Peyer's patch (tissue), 4 donors: ENCODE results near the gene CDH23. TPM values are rescaled to one million over a fixed set of nuclear protein-coding genes. Genes with fewer than 3 reads are reported as not detected.

Experiments used
- DNase-seq, 3 donors: peaks; one replicate each; pipeline ENCODE4 v3.0.0-alpha.2; 2017 to 2019
- H3K27ac ChIP-seq, 4 donors: fragments of 200-600 bp; sonication (generic); one replicate each; pipeline ENCODE4 v1.5.1; 2016 to 2019
- H3K27me3 ChIP-seq, 2 donors: fragments of 200-600 bp; sonication (generic); one replicate each; pipeline ENCODE4 v1.5.1; 2019
- H3K36me3 ChIP-seq, 3 donors: fragments of 200-600 bp; sonication (generic); one replicate each; pipeline ENCODE4 v1.5.1; 2016 to 2019
- H3K4me1 ChIP-seq, 4 donors: fragments of 200-600 bp; sonication (generic); one replicate each; pipeline ENCODE4 v1.5.1; 2016 to 2019
- H3K4me3 ChIP-seq, 4 donors: fragments of 200-600 bp; sonication (generic); 1 replicate in 3 of 4; 2 replicates in 1 of 4; pipeline ENCODE4 v1.5.1; 2016 to 2019; ENCODE audit warnings: mild to moderate bottlenecking in 1 of 4
- H3K9me3 ChIP-seq, 4 donors: fragments of 200-600 bp; sonication (generic); one replicate each; pipeline ENCODE4 v1.5.1; 2016 to 2019; ENCODE audit warnings: mild to moderate bottlenecking in 1 of 4
- CTCF ChIP-seq, 6 experiments: fragments of 450-650 bp in 4 of 6; fragments of 200-600 bp in 2 of 6; sonication (generic) in 1 of 6; IDR thresholded peaks; one replicate each; pipeline ENCODE4 v1.5.1; 2017 to 2019; ENCODE audit warnings: antibody characterized with exemption in 6 of 6, mild to moderate bottlenecking in 3 of 6, moderate library complexity in 1 of 6
- POLR2A ChIP-seq, 2 donors: fragments of 450-650 bp; IDR thresholded peaks; one replicate each; pipeline ENCODE4 v1.5.1; 2017; ENCODE audit warnings: antibody characterized with exemption in 2 of 2, mild to moderate bottlenecking in 2 of 2, moderate library complexity in 2 of 2
- total RNA-seq, 4 donors: library from RNA; depleted of rRNA; stranded (reverse); fragments of >200 nt; gene quantifications; one replicate each; pipeline ENCODE4 v1.1.0, GENCODE V29; 2016

Gene CDH23
- total RNA-seq, 4 donors from 2014 or later, result 3.2 to 9.9 (median 5.4) TPM

- Histone ChIP-seq H3K4me3 (no peak overlapping the region), H3K27me3 (no peaks in the 10 kb centered on the region), H3K27ac (no peak overlapping the region), H3K36me3 (no peaks in the 10 kb centered on the region), H3K4me1 (no peaks in the 10 kb centered on the region), H3K9me3 (no peaks in the 10 kb centered on the region)
- peak in 1 of 3 donors; percentile 41 for DNase-seq
- TF ChIP-seq CTCF (IDR thresholded peaks at IDR 0.05) (no peak), POLR2A (IDR thresholded peaks at IDR 0.05) (no peak)
Observed at GRCh38 chr10:71782221-71782916, 385.6 kb downstream of the CDH23 start.

- no peak overlapping the region for H3K27ac ChIP-seq
- no peaks in the 10 kb centered on the region for H3K9me3 ChIP-seq
- no peak overlapping the region for H3K4me3 ChIP-seq
- no peak for TF ChIP-seq POLR2A (IDR thresholded peaks at IDR 0.05)
- TF ChIP-seq CTCF (IDR thresholded peaks at IDR 0.05), result no peak
- H3K36me3 ChIP-seq, result no peaks in the 10 kb centered on the region
- peak in 1 of 3 donors; percentile 39 for DNase-seq
- H3K4me1 ChIP-seq, result no peaks in the 10 kb centered on the region
- H3K27me3 ChIP-seq, result no peaks in the 10 kb centered on the region
Observed at GRCh38 chr10:71782917-71783490, 386.3 kb downstream of the CDH23 start.

GRCh38 chr10:71783917-71784678, 387.4 kb downstream of the CDH23 start:
- no peaks in the 10 kb centered on the region for H3K4me1 ChIP-seq
- peak in 1 of 3 donors; percentile 30 for DNase-seq
- H3K27ac ChIP-seq, result no peak overlapping the region
- no peaks in the 10 kb centered on the region for H3K36me3 ChIP-seq
- no peak overlapping the region for H3K4me3 ChIP-seq
- TF ChIP-seq POLR2A (IDR thresholded peaks at IDR 0.05), result no peak
- TF ChIP-seq CTCF (IDR thresholded peaks at IDR 0.05), result no peak
- H3K9me3 ChIP-seq, result no peaks in the 10 kb centered on the region
- H3K27me3 ChIP-seq, result no peaks in the 10 kb centered on the region

- TF ChIP-seq CTCF (IDR thresholded peaks at IDR 0.05), result no peak
- TF ChIP-seq POLR2A (IDR thresholded peaks at IDR 0.05), result no peak
- no peak overlapping the region for H3K27ac ChIP-seq
- H3K36me3 ChIP-seq, result no peaks in the 10 kb centered on the region
- H3K4me1 ChIP-seq, result no peaks in the 10 kb centered on the region
- H3K27me3 ChIP-seq, result no peaks in the 10 kb centered on the region
- peak in 1 of 3 donors; percentile 19 for DNase-seq
- H3K9me3 ChIP-seq, result no peaks in the 10 kb centered on the region
- no peak overlapping the region for H3K4me3 ChIP-seq
Observed at GRCh38 chr10:71784679-71785272, 388.1 kb downstream of the CDH23 start.

DNA sequence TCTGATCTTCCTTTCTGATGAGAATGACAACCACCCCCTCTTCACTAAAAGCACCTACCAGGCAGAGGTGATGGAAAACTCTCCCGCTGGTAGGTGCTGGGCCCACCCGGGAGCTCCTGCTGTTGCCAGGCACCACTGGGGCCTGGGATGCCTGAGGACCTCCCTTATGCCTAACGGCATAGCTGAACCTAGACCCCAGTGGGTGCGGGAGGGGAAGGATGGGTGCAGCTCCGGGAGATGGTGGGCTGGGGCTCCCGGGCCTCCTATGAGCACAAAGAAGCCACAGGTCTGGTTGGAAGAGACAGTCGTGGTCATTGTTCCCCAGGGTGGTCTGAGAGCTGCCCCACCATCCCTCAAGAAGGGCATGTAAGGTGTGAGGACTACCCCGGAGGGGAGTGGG, 392.2 kb downstream of the CDH23 start:
- Histone ChIP-seq H3K27me3 (no peaks in the 10 kb centered on the region), H3K36me3 (no peaks in the 10 kb centered on the region), H3K27ac (no peak overlapping the region), H3K4me3 (no peak overlapping the region), H3K9me3 (no peaks in the 10 kb centered on the region), H3K4me1 (peaks cover 0 to 7% (median 0%) of the 10 kb centered on the region in 4 donors)
- TF ChIP-seq CTCF (IDR thresholded peaks at IDR 0.05) (no peak), POLR2A (IDR thresholded peaks at IDR 0.05) (no peak)
- DNase-seq, result peak in 1 of 3 donors; percentile 22
